Activated effector memory CD4-positive, alpha-beta T cell treated with anti-CD3 and anti-CD28 coated beads, Interleukin-2, amount 50 U/mL, for 16 hours (primary cell): ENCODE results near the gene CCDC69.
"Not testable (repeated sequence)": the region's sequence is repeated elsewhere in the genome, so short reads cannot be mapped to it uniquely, and the experiment has no call there.

Source experiments
- DNase-seq: peaks from one replicate; pipeline ENCODE4 v3.0.0-alpha.2; 2020

Gene CCDC69

GRCh38 chr5:151223447-151224264, at the start of gene CCDC69:
TSS of gene CCDC69 (minus strand) at chr5:151224092. CDS start at chr5:151223970, 122 bp downstream.
- peak; percentile 86 for DNase-seq

- DNase-seq = no peak
Observed at GRCh38 chr5:151271336-151271735, 47.4 kb upstream of the CCDC69 start.

- no peak for DNase-seq
Observed at GRCh38 chr5:151270599-151270998, 46.7 kb upstream of the CCDC69 start.

- no peak for DNase-seq
Observed at GRCh38 chr5:151267491-151268260, 43.8 kb upstream of the CCDC69 start.

- DNase-seq = no peak
Observed at GRCh38 chr5:151264113-151264512, 40.2 kb upstream of the CCDC69 start.

GRCh38 chr5:151262532-151262931, 38.6 kb upstream of the CCDC69 start:
- DNase-seq = no peak

- no peak for DNase-seq
Observed at GRCh38 chr5:151259931-151260330, 36.0 kb upstream of the CCDC69 start.

- DNase-seq = no peak
Observed at GRCh38 chr5:151258816-151259215, 34.9 kb upstream of the CCDC69 start.

- DNase-seq = no peak
Observed at GRCh38 chr5:151258201-151258611, 34.3 kb upstream of the CCDC69 start.

- DNase-seq = no peak
Observed at GRCh38 chr5:151257731-151258181, 33.9 kb upstream of the CCDC69 start.

GRCh38 chr5:151255621-151256286, 31.9 kb upstream of the CCDC69 start:
- no peak for DNase-seq

- not testable (repeated sequence) for DNase-seq
Observed at GRCh38 chr5:151254990-151255389, 31.1 kb upstream of the CCDC69 start.

- DNase-seq = no peak
Observed at GRCh38 chr5:151254556-151254955, 30.7 kb upstream of the CCDC69 start.

- no peak for DNase-seq
Observed at GRCh38 chr5:151253605-151253950, 29.7 kb upstream of the CCDC69 start.

GRCh38 chr5:151252762-151253604, 29.1 kb upstream of the CCDC69 start, which contains the start of gene GM2A:
TSS of gene GM2A (plus strand) at chr5:151253185. CDS start at chr5:151253217, 32 bp downstream.
- peak; percentile 99 for DNase-seq

GRCh38 chr5:151251621-151252020, 27.7 kb upstream of the CCDC69 start:
- no peak for DNase-seq

- peak; percentile 68 for DNase-seq
Observed at GRCh38 chr5:151251001-151251551, 27.2 kb upstream of the CCDC69 start.

GRCh38 chr5:151250346-151251000, 26.6 kb upstream of the CCDC69 start:
- DNase-seq = no peak

GRCh38 chr5:151249281-151249680, 25.4 kb upstream of the CCDC69 start:
- no peak for DNase-seq

- DNase-seq = no peak
Observed at GRCh38 chr5:151248651-151249050, 24.8 kb upstream of the CCDC69 start.

GRCh38 chr5:151245680-151246219, 21.9 kb upstream of the CCDC69 start:
- no peak for DNase-seq
